ENCODE results near the gene PPP1R3D. TPM values are rescaled to one million over a fixed set of nuclear protein-coding genes. Genes with fewer than 3 reads are reported as not detected.

The PPP1R3D gene
- total RNA-seq, 1 donor from 2014 or later = 5.8 TPM

DNA sequence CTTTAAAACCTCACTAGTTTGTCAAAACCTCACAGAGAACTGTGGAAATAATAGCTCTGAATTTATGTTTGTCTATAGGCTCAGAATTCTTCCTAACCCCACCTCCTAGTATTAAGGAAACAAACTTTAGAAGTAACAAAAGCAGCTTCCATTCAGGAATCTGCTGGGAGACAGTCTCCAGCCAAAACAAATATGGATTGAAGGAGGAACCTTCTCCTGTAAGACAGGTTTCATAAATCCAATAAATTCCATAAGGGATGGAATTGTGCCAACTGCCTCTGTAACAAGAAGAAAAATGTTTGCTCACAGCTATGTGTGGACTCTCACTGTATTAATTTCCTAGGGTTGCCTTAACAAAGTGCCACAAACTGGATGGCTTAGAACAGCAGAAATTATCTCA lies 14.2 kb downstream of the PPP1R3D start:
- FAIRE-seq = no peak
- H3K36me3 ChIP-seq (ENCODE audit: insufficient read depth, low read length) = no peaks in the 10 kb centered on the region
- Mint-ChIP-seq H3K27ac (ENCODE audit: unreplicated experiment) (no peak overlapping the region), H3K4me3 (ENCODE audit: unreplicated experiment) (no peak overlapping the region), H3K4me1 (ENCODE audit: low read depth, unreplicated experiment) (peaks cover 3% of the 10 kb centered on the region), H3K27me3 (ENCODE audit: low read depth, unreplicated experiment) (no peaks in the 10 kb centered on the region), H3K36me3 (ENCODE audit: low read depth, unreplicated experiment) (no peaks in the 10 kb centered on the region), H3K9me3 (ENCODE audit: unreplicated experiment) (no peaks in the 10 kb centered on the region)
- no peak overlapping the region for H3K4me3 ChIP-seq (ENCODE audit: insufficient read depth, low read depth, low read length)
- no peak for TF ChIP-seq EZH2 (IDR thresholded peaks at IDR 0.05; ENCODE audit: insufficient read depth, low read length)
- TF ChIP-seq, protein P1, sequence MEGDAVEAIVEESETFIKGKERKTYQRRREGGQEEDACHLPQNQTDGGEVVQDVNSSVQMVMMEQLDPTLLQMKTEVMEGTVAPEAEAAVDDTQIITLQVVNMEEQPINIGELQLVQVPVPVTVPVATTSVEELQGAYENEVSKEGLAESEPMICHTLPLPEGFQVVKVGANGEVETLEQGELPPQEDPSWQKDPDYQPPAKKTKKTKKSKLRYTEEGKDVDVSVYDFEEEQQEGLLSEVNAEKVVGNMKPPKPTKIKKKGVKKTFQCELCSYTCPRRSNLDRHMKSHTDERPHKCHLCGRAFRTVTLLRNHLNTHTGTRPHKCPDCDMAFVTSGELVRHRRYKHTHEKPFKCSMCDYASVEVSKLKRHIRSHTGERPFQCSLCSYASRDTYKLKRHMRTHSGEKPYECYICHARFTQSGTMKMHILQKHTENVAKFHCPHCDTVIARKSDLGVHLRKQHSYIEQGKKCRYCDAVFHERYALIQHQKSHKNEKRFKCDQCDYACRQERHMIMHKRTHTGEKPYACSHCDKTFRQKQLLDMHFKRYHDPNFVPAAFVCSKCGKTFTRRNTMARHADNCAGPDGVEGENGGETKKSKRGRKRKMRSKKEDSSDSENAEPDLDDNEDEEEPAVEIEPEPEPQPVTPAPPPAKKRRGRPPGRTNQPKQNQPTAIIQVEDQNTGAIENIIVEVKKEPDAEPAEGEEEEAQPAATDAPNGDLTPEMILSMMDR (IDR thresholded peaks at IDR 0.05; ENCODE audit: insufficient read depth, low read depth, low read length) = no peak
- no peak overlapping the region for H3K4me2 ChIP-seq (ENCODE audit: low read length)
- H2AFZ ChIP-seq (ENCODE audit: low read depth, low read length) = no peak overlapping the region
- H3K9ac ChIP-seq (ENCODE audit: low read length) = no peak overlapping the region
- no peak for DNase-seq (ENCODE audit: low read depth)
- H3K4me1 ChIP-seq (ENCODE audit: insufficient read depth, low read length) = no peaks in the 10 kb centered on the region
- H3K27me3 ChIP-seq (ENCODE audit: insufficient read depth, low read length) = no peaks in the 10 kb centered on the region
- no peak overlapping the region for H3K27ac ChIP-seq (ENCODE audit: low read depth, low read length)
- no peaks in the 10 kb centered on the region for H3K9me3 ChIP-seq (ENCODE audit: insufficient read depth, low read depth, low read length)
- H4K20me1 ChIP-seq (ENCODE audit: insufficient read depth, low read length) = no peaks in the 10 kb centered on the region
- no peaks in the 10 kb centered on the region for H3K79me2 ChIP-seq (ENCODE audit: insufficient read depth, low read length)

DNA sequence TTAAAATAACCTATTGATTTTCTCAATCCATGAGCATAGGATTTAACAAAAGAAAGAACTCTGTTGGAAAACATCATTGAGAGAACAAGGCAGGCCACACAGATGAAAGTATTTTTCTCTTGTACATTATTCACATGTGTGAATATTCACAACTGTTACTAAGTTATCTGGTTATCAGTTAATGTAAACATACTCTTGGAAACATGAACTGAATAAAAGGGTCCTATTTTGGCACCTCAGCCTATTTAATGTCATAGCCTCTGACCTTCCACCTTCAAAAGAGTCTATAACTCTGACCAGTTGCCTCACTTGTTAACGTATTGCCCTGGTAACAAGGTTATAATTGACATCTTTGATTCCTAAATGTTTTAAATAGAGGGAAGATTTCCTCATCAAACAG lies 14.7 kb downstream of the PPP1R3D start:
- H3K27me3 Mint-ChIP-seq (ENCODE audit: low read depth, unreplicated experiment) = no peaks in the 10 kb centered on the region
- no peak overlapping the region for H3K9ac ChIP-seq (ENCODE audit: low read length)
- TF ChIP-seq, protein P1 (IDR thresholded peaks at IDR 0.05; ENCODE audit: insufficient read depth, low read depth, low read length) = no peak
- no peak for TF ChIP-seq EZH2 (IDR thresholded peaks at IDR 0.05; ENCODE audit: insufficient read depth, low read length)
- FAIRE-seq (no peak), DNase-seq (ENCODE audit: low read depth) (no peak)
- no peaks in the 10 kb centered on the region for H3K36me3 ChIP-seq (ENCODE audit: insufficient read depth, low read length)
- no peaks in the 10 kb centered on the region for H3K9me3 Mint-ChIP-seq (ENCODE audit: unreplicated experiment)
- no peaks in the 10 kb centered on the region for H3K79me2 ChIP-seq (ENCODE audit: insufficient read depth, low read length)
- no peaks in the 10 kb centered on the region for H3K4me1 ChIP-seq (ENCODE audit: insufficient read depth, low read length)
- H4K20me1 ChIP-seq (ENCODE audit: insufficient read depth, low read length) = no peaks in the 10 kb centered on the region
- H3K4me2 ChIP-seq (ENCODE audit: low read length) = no peak overlapping the region
- no peaks in the 10 kb centered on the region for H3K9me3 ChIP-seq (ENCODE audit: insufficient read depth, low read depth, low read length)
- no peak overlapping the region for H2AFZ ChIP-seq (ENCODE audit: low read depth, low read length)
- H3K36me3 Mint-ChIP-seq (ENCODE audit: low read depth, unreplicated experiment) = no peaks in the 10 kb centered on the region
- H3K4me3 ChIP-seq (ENCODE audit: insufficient read depth, low read depth, low read length) = no peak overlapping the region
- H3K4me1 Mint-ChIP-seq (ENCODE audit: low read depth, unreplicated experiment) = peaks cover 3% of the 10 kb centered on the region
- H3K27ac Mint-ChIP-seq (ENCODE audit: unreplicated experiment) = no peak overlapping the region
- no peak overlapping the region for H3K27ac ChIP-seq (ENCODE audit: low read depth, low read length)
- no peak overlapping the region for H3K4me3 Mint-ChIP-seq (ENCODE audit: unreplicated experiment)
- no peaks in the 10 kb centered on the region for H3K27me3 ChIP-seq (ENCODE audit: insufficient read depth, low read length)

DNA sequence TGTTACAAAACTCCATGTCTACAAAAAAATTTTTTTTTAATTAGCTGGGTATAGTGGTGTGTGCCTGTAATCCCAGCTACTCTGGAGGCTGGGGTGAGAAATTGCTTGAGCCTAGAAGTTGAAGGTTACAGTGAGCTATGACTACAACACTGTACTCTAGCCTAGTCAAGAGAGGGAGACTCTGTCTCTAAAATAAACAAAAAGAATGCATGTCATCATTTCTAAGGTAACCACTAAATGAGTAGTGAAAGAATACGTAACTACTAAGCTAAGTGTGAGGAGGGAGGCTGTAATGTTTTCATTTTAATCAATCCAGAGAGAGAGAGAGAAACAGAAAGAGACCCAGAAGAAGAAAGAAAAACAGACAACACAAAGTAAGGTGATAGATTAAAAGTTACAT lies 16.6 kb downstream of the PPP1R3D start:
- H3K36me3 Mint-ChIP-seq (ENCODE audit: low read depth, unreplicated experiment) = no peaks in the 10 kb centered on the region
- Histone ChIP-seq H3K9me3 (ENCODE audit: insufficient read depth, low read depth, low read length) (no peaks in the 10 kb centered on the region), H4K20me1 (ENCODE audit: insufficient read depth, low read length) (no peaks in the 10 kb centered on the region), H3K4me3 (ENCODE audit: insufficient read depth, low read depth, low read length) (no peak overlapping the region), H3K27me3 (ENCODE audit: insufficient read depth, low read length) (no peaks in the 10 kb centered on the region), H3K9ac (ENCODE audit: low read length) (no peak overlapping the region), H3K36me3 (ENCODE audit: insufficient read depth, low read length) (no peaks in the 10 kb centered on the region), H3K4me1 (ENCODE audit: insufficient read depth, low read length) (no peaks in the 10 kb centered on the region), H3K4me2 (ENCODE audit: low read length) (no peak overlapping the region), H2AFZ (ENCODE audit: low read depth, low read length) (no peak overlapping the region), H3K79me2 (ENCODE audit: insufficient read depth, low read length) (no peaks in the 10 kb centered on the region), H3K27ac (ENCODE audit: low read depth, low read length) (no peak overlapping the region)
- H3K4me3 Mint-ChIP-seq (ENCODE audit: unreplicated experiment) = no peak overlapping the region
- TF ChIP-seq, protein P1 (IDR thresholded peaks at IDR 0.05; ENCODE audit: insufficient read depth, low read depth, low read length) = no peak
- no peak for TF ChIP-seq EZH2 (IDR thresholded peaks at IDR 0.05; ENCODE audit: insufficient read depth, low read length)
- no peaks in the 10 kb centered on the region for H3K27me3 Mint-ChIP-seq (ENCODE audit: low read depth, unreplicated experiment)
- FAIRE-seq (no peak), DNase-seq (ENCODE audit: low read depth) (no peak)
- H3K9me3 Mint-ChIP-seq (ENCODE audit: unreplicated experiment) = no peaks in the 10 kb centered on the region
- peaks cover 3% of the 10 kb centered on the region for H3K4me1 Mint-ChIP-seq (ENCODE audit: low read depth, unreplicated experiment)
- H3K27ac Mint-ChIP-seq (ENCODE audit: unreplicated experiment) = no peak overlapping the region

All from astrocyte (in vitro differentiated cells and primary cell).